IPS-18c (cell line): ENCODE measurements around the gene FAM193A.
"Not testable (repeated sequence)": the region's sequence is repeated elsewhere in the genome, so short reads cannot be mapped to it uniquely, and the experiment has no call there.

ENCODE experiments used
- H3K4me3 ChIP-seq: 2 replicates; pipeline ENCODE4 v1.7.0; 2013; ENCODE audit warnings: low read depth, mild to moderate bottlenecking, low read length, moderate library complexity; ENCODE audit not compliant: insufficient read depth
- H3K9me3 ChIP-seq: one replicate; pipeline ENCODE4 v1.6.1; 2013; ENCODE audit warnings: mild to moderate bottlenecking, low read length, moderate library complexity; ENCODE audit not compliant: control insufficient read depth, insufficient read depth

FAM193A gene

GRCh38 chr4:2512396-2513135, 23.9 kb upstream of the FAM193A start:
- Histone ChIP-seq H3K4me3 (no peak overlapping the region), H3K9me3 (no peaks in the 10 kb centered on the region)

DNA sequence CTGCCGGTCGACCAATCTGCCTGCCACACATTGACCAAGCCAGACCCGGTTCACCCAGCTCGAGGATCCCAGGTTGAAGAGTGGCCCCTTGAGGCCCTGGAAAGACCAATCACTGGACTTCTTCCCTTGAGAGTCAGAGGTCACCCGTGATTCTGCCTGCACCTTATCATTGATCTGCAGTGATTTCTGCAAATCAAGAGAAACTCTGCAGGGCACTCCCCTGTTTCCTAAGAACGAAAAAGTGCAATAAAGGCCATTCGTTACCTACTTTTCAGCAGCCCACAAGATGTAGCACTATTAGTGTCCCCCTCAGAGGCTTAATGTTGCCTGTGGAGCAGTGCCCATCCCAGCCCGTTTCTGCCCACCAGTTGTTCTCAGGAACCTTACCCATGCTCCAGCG, 22.3 kb upstream of the FAM193A start:
- not testable (repeated sequence) for H3K9me3 ChIP-seq, H3K4me3 ChIP-seq

- not testable (repeated sequence) for H3K4me3 ChIP-seq, H3K9me3 ChIP-seq
Observed at GRCh38 chr4:2514944-2515343, 21.5 kb upstream of the FAM193A start.

GRCh38 chr4:2515830-2516550, 20.5 kb upstream of the FAM193A start:
- H3K9me3 ChIP-seq: no peaks in the 10 kb centered on the region
- no peak overlapping the region for H3K4me3 ChIP-seq

GRCh38 chr4:2516635-2517034, 19.8 kb upstream of the FAM193A start:
- Histone ChIP-seq H3K4me3 (no peak overlapping the region), H3K9me3 (no peaks in the 10 kb centered on the region)

DNA sequence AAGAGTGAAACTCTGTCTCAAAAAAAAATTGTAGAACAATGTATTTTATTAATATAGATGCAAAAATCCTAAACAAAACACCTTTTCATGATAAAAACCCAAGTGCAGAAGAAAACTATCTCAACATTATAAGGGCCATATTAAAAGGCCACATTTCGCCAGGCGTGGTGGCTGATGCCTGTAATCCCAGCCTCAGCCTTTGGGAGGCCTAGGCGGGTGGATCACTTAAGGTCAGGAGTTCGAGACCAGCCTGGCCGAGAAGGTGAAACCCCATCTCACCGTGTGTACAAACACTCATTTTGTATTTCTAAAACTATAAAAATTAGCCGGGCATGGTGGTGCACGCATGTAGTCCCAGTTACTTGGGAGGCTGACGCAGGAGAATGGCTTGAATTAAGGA, 9.9 kb upstream of the FAM193A start:
- H3K9me3 ChIP-seq: no peaks in the 10 kb centered on the region
- H3K4me3 ChIP-seq: no peak overlapping the region

- H3K4me3 ChIP-seq: peak overlapping the region; percentile 76
- no peaks in the 10 kb centered on the region for H3K9me3 ChIP-seq
Observed at GRCh38 chr4:2534904-2535375, 1.5 kb upstream of the FAM193A start.

DNA sequence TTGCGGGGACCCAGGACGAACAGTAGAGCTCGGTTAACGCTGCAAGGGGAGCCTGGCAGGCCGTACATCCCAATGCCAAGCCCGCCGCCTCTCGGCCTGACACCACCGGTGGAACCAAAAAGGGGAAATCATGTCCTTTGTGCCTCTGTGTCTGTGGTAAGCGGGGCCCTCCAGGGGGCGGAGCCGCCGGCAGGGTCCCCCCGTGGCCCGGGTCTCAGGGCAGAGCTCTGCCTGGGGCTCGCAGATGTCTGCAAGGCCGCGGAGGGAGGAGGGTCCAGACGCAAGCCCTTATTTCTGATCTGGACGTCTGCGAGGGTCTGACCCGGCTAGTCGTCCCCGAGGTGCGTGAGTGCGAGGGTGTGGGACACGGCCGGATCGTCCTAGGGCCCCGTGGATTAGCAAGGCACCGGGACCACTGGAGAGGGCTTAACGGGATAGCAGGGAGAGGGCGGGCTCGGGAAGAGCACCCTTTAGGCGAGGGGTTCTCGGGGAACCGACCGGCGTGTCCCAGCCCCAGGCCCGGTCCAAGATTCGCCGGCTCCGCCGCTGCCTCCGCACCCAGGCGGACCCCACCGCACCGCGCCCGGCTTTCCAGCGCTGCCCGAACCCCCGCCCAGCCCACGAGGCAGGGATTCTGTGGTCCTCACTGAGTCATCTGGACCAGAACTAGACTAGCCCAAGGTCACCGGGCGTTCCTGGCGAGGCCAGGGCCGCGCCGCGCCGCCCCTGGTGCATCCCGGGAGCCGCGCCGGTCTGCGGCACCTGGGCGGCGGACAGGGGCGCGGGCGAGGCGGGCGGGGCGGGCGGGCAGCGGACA, 863 bp upstream of the FAM193A start:
- H3K9me3 ChIP-seq: no peaks in the 10 kb centered on the region
- peak overlapping the region; percentile 76 for H3K4me3 ChIP-seq

- Histone ChIP-seq H3K4me3 (peak overlapping the region; percentile 85), H3K9me3 (no peaks in the 10 kb centered on the region)
Observed at GRCh38 chr4:2537011-2537830, 774 bp downstream of the FAM193A start.

DNA sequence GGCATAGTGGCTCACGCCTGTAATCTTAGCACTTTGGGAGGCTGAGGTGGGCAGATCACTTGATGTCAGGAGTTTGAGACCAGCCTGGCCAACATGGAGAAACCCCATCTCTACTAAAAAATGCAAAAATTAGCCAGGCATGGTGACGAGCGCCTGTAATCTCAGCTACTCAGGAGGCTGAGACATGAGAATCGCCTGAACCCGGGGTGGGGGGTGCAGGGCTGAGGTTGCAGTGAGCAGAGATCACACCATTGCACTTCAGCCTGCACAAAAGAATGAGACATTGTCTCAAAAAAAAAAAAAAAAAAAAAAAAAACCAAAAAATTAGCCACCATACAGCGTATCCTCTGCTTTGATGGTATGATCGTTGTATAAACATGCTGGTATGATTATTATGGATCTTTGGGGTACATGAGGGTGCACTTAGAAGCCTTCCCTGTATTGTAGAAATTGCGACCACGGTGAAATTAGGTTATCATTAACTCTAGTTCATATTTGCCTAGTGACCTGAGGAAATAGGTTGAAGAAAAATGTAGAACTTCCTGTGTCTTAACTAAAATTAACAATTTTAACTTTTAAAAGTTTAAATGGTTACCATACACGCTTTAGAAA, 7.2 kb downstream of the FAM193A start:
- H3K9me3 ChIP-seq, H3K4me3 ChIP-seq: not testable (repeated sequence)

GRCh38 chr4:2545321-2546013, 9.0 kb downstream of the FAM193A start:
- H3K4me3 ChIP-seq: no peak overlapping the region
- no peaks in the 10 kb centered on the region for H3K9me3 ChIP-seq

GRCh38 chr4:2546286-2546823, 9.9 kb downstream of the FAM193A start:
- Histone ChIP-seq H3K9me3 (no peaks in the 10 kb centered on the region), H3K4me3 (no peak overlapping the region)

- H3K4me3 ChIP-seq, H3K9me3 ChIP-seq: not testable (repeated sequence)
Observed at GRCh38 chr4:2546961-2547691, 10.7 kb downstream of the FAM193A start.

GRCh38 chr4:2551118-2551517, 14.7 kb downstream of the FAM193A start:
- Histone ChIP-seq H3K4me3 (no peak overlapping the region), H3K9me3 (no peaks in the 10 kb centered on the region)

DNA sequence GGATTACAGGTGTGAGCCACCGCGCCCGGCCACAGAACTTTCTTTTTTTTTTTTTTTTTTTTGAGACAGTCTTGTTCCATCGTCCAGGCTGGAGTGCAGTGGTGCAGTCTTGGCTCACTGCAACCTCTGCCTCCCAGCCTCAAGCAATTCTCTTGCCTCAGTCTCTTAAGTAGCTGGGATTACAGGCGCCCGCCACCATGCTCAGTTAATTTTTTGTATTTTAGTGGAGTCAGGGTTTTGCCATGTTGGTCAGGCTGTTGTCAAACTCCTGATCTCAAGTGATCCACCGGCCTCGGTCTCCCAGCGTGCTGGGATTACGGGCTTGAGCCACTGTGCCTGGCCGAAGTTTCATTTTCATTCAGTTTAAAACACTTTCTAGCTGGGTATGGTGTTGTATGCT, 16.4 kb downstream of the FAM193A start:
- Histone ChIP-seq H3K4me3 (no peak overlapping the region), H3K9me3 (no peaks in the 10 kb centered on the region)
